ENCODE results near the gene CCNL1. TPM values are rescaled to one million over a fixed set of nuclear protein-coding genes. Genes with fewer than 3 reads are reported as not detected.

The CCNL1 gene
- total and polyA plus RNA-seq, 2 donors (not counting 3 experiments of a cell fraction or from before 2014, with no cell fraction given) = 119 to 137 TPM

DNA sequence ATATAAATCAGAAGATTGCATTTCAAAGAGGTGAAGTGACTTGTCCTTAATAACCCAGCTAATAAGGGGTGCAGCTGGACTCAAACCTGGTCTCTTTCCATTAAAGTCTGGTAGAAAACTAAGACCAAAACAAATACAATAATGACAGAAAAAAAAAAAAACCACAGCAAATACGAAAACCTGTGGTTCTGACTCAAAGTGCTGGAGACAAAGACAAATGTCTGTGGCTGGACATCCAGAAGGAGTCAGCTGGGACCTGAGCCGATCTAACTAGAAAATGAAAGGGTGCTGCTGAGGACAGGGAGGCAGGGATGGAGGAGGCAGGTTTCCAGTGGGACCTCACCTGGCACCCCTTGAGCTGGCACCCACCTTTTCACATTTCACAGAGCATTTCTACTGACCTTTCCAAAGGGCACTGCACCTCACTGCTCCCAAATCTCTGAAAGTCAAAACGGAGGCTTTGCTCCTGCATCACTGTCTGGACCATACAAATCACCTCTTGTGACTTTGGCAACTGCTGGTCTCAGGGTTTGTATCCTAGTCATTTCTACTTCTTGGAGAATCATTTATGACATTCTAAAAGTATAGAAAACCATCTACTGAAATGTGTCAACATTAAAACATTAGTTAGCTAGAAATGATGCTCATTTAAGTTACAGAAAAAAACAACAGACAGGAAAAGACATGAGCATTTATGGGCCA lies 61.7 kb downstream of the CCNL1 start:
- TF ChIP-seq MYC (IDR thresholded peaks at IDR 0.05; ENCODE audit: low read depth, low read length) (no peak), EZH2 (IDR thresholded peaks at IDR 0.05; ENCODE audit: borderline replicate concordance, low read depth, low read length, severe bottlenecking) (no peak), JUN (IDR thresholded peaks at IDR 0.05; ENCODE audit: borderline replicate concordance, insufficient read depth, insufficient read length, low read depth) (no peak), POLR2A (IDR thresholded peaks at IDR 0.05; ENCODE audit: low read depth, low read length) (no peak), GATA2 (IDR thresholded peaks at IDR 0.05; ENCODE audit: insufficient read depth, insufficient read length, low read depth, low read length) (no peak), FOS (IDR thresholded peaks at IDR 0.05; ENCODE audit: borderline replicate concordance, insufficient read depth, low read length) (no peak), POLR2AphosphoS5 (IDR thresholded peaks at IDR 0.05; ENCODE audit: insufficient read depth, low read depth, low read length) (no peak)
- TF ChIP-seq, protein P1, sequence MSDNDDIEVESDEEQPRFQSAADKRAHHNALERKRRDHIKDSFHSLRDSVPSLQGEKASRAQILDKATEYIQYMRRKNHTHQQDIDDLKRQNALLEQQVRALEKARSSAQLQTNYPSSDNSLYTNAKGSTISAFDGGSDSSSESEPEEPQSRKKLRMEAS (IDR thresholded peaks at IDR 0.05; ENCODE audit: insufficient read depth, insufficient read length) = no peak
- TF ChIP-seq, protein P2, sequence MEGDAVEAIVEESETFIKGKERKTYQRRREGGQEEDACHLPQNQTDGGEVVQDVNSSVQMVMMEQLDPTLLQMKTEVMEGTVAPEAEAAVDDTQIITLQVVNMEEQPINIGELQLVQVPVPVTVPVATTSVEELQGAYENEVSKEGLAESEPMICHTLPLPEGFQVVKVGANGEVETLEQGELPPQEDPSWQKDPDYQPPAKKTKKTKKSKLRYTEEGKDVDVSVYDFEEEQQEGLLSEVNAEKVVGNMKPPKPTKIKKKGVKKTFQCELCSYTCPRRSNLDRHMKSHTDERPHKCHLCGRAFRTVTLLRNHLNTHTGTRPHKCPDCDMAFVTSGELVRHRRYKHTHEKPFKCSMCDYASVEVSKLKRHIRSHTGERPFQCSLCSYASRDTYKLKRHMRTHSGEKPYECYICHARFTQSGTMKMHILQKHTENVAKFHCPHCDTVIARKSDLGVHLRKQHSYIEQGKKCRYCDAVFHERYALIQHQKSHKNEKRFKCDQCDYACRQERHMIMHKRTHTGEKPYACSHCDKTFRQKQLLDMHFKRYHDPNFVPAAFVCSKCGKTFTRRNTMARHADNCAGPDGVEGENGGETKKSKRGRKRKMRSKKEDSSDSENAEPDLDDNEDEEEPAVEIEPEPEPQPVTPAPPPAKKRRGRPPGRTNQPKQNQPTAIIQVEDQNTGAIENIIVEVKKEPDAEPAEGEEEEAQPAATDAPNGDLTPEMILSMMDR (IDR thresholded peaks at IDR 0.05; ENCODE audit: extremely low read depth in 1 of 2, insufficient read depth in 1 of 2, low read depth in 1 of 2, low read length in 2 of 2) = no peak
- no peak for DNase-seq (ENCODE audit: low read depth, low spot score)
- ChIA-PET POLR2A (interaction anchor here (0.7 kb wide), 1 partner anchor 24 kb away, joined by 3 read pairs; no protein-coding TSS in a partner anchor), CTCF (interaction anchor here (1.0 to 2.3 kb wide), 4 partner anchors 9 to 39 kb away, joined by 3 to 8 read pairs (median 4); no protein-coding TSS in a partner anchor)
- Histone ChIP-seq H3K79me2 (ENCODE audit: control insufficient read depth, insufficient read depth, low read length) (no peaks in the 10 kb centered on the region), H3K4me1 (ENCODE audit: control insufficient read depth, extremely low read depth, insufficient read depth, low read length) (no peaks in the 10 kb centered on the region), H3K4me3 (replicated peaks in 1 of 3; ENCODE audit: insufficient read depth in 1 of 3, low read depth in 1 of 3, low read length in 3 of 3) (no peak overlapping the region), H3K9me3 (replicated peaks; ENCODE audit: control insufficient read depth, insufficient read depth, low read length) (no peaks in the 10 kb centered on the region), H3K4me2 (ENCODE audit: insufficient read depth, low read length) (no peak overlapping the region), H4K20me1 (replicated peaks; ENCODE audit: control insufficient read depth, extremely low read depth, insufficient read depth, low read length) (no peaks in the 10 kb centered on the region), H3K27me3 (ENCODE audit: control insufficient read depth in 2 of 2, insufficient read depth in 2 of 2, low read length in 2 of 2) (peaks cover 0 to 2% of the 10 kb centered on the region in 2 experiments), H2AFZ (ENCODE audit: low read depth, low read length) (no peak overlapping the region), H3K36me3 (ENCODE audit: control insufficient read depth in 2 of 2, extremely low read depth in 1 of 2, insufficient read depth in 2 of 2, low read length in 2 of 2) (no peaks in the 10 kb centered on the region), H3K27ac (ENCODE audit: insufficient read depth, low read depth, low read length) (no peak overlapping the region), H3K9me1 (replicated peaks; ENCODE audit: control insufficient read depth, extremely low read depth, insufficient read depth, low read length) (no peaks in the 10 kb centered on the region), H3K9ac (replicated peaks; ENCODE audit: extremely low read depth, insufficient read depth, low read length) (no peak overlapping the region)
- intact Hi-C loops (cut with micrococcal nuclease) = no loop called here
- no peak for FAIRE-seq
- dilution Hi-C loops (cut with MboI; ENCODE audit: extremely low pct_ligation_motif_present, low sequenced_read_pairs) = no loop called here
- BruUV-seq (replicated peaks) = no TSS peak

Small RNAs within 50 kb of the gene (small RNA-seq; reads per million reads assigned to genes)
- not detected for gene RF00019 (ENCODE audit: insufficient read depth, insufficient read length, low read depth, low replicate concordance)
- gene RNA5SP146 (ENCODE audit: insufficient read depth, insufficient read length, low read depth, low replicate concordance) = not detected

Measured in endothelial cell of umbilical vein (primary cell).